Measurements from ENCODE around the gene KAT6B. TPM values are rescaled to one million over a fixed set of nuclear protein-coding genes. Genes with fewer than 3 reads are reported as not detected.

The KAT6B gene
- total RNA-seq, 1 donor from 2014 or later: 21.3 TPM

DNA sequence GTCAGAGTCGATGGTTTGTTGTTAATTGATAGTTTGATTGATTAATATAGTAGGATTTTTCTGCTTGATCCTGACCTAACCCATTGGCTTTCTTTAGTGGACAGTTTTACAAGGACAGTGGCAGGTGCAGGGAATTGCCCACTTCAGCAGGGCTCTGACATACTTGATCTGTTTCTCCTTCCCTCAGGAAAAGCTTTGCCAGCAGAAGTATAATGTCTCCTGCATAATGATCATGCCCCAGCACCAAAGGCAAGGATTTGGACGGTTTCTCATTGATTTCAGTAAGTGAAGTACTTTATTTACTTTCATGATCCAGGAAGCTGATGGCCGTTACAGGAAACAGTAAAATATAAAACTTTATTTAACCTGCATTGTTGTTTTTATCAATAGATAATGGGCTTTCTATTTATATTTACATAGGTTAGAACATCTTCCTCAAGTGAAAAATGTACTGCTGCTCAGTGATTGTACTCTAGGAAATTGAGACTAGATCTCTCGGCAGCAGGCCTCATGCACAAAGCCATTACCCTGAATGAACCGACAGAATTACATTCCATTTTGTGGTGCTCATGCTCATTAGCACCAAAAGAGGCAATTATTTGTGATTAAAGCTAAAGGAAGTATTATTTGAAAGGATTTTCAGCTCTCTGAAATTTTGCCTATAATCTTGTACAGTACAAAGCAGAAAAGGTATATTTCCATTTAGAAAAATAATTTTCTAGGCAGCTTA lies 162.6 kb downstream of the KAT6B start:
- Histone ChIP-seq H4K20me1 (ENCODE audit: low read depth) (no peaks in the 10 kb centered on the region), H3F3A (ENCODE audit: low read depth) (no peaks in the 10 kb centered on the region), H3K27me3 (no peaks in the 10 kb centered on the region), H3K4me1 (no peaks in the 10 kb centered on the region), H3K9ac (no peak overlapping the region), H3K27ac (peak overlapping the region; percentile 44), H3K4me3 (no peak overlapping the region), H3K36me3 (peaks cover 4% of the 10 kb centered on the region), H3K79me2 (ENCODE audit: low read depth) (no peaks in the 10 kb centered on the region), H2AFZ (replicated peaks) (no peak overlapping the region), H3K4me2 (no peak overlapping the region), H3K9me3 (ENCODE audit: low read depth) (no peaks in the 10 kb centered on the region)
- H3K4me3 Mint-ChIP-seq: no peak overlapping the region
- peaks cover 11% of the 10 kb centered on the region for H3K36me3 Mint-ChIP-seq
- no peaks in the 10 kb centered on the region for H3K27me3 Mint-ChIP-seq (ENCODE audit: insufficient read depth, low read depth)
- H3K9me3 Mint-ChIP-seq: no peaks in the 10 kb centered on the region
- no peak for DNase-seq (ENCODE audit: low spot score)
- TF ChIP-seq EZH2phosphoT487 (IDR thresholded peaks at IDR 0.05): no peak
- TF ChIP-seq, protein P1, sequence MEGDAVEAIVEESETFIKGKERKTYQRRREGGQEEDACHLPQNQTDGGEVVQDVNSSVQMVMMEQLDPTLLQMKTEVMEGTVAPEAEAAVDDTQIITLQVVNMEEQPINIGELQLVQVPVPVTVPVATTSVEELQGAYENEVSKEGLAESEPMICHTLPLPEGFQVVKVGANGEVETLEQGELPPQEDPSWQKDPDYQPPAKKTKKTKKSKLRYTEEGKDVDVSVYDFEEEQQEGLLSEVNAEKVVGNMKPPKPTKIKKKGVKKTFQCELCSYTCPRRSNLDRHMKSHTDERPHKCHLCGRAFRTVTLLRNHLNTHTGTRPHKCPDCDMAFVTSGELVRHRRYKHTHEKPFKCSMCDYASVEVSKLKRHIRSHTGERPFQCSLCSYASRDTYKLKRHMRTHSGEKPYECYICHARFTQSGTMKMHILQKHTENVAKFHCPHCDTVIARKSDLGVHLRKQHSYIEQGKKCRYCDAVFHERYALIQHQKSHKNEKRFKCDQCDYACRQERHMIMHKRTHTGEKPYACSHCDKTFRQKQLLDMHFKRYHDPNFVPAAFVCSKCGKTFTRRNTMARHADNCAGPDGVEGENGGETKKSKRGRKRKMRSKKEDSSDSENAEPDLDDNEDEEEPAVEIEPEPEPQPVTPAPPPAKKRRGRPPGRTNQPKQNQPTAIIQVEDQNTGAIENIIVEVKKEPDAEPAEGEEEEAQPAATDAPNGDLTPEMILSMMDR (IDR thresholded peaks at IDR 0.05): no peak
- TF ChIP-seq EZH2 (IDR thresholded peaks at IDR 0.05): no peak
- H3K27ac Mint-ChIP-seq: peak overlapping the region; percentile 15
- no peaks in the 10 kb centered on the region for H3K4me1 Mint-ChIP-seq

DNA sequence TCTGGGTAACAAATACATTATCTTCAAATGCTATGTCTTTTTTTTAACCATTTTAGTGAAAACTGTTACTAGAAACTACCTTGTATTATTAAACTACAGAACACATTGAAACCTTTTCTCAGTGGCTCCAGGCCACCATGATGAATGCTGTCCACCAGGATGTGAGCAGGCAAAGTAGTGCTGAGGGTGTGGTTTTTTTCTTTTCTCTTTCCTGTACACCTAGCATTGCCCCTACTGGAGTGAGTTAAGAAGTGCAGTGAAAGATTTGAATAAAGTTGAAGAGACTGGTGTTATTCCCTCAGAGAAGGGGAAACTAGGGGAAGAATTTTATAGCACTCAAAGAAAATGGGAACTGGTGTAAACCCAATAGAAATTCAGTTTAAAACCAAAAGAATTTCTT lies 165.0 kb downstream of the KAT6B start:
- Histone ChIP-seq H2AFZ (replicated peaks) (no peak overlapping the region), H3F3A (ENCODE audit: low read depth) (no peaks in the 10 kb centered on the region), H3K79me2 (ENCODE audit: low read depth) (no peaks in the 10 kb centered on the region), H3K36me3 (no peaks in the 10 kb centered on the region), H3K27me3 (no peaks in the 10 kb centered on the region), H3K4me2 (no peak overlapping the region), H3K9ac (no peak overlapping the region), H3K27ac (no peak overlapping the region), H3K9me3 (ENCODE audit: low read depth) (no peaks in the 10 kb centered on the region), H3K4me1 (no peaks in the 10 kb centered on the region), H4K20me1 (ENCODE audit: low read depth) (no peaks in the 10 kb centered on the region), H3K4me3 (no peak overlapping the region)
- DNase-seq (ENCODE audit: low spot score): peak; percentile 50
- Mint-ChIP-seq H3K9me3 (no peaks in the 10 kb centered on the region), H3K4me1 (no peaks in the 10 kb centered on the region), H3K27me3 (ENCODE audit: insufficient read depth, low read depth) (no peaks in the 10 kb centered on the region), H3K27ac (no peak overlapping the region), H3K36me3 (peaks cover 18% of the 10 kb centered on the region), H3K4me3 (no peak overlapping the region)
- TF ChIP-seq, protein P1 (IDR thresholded peaks at IDR 0.05): peak; percentile 56
- no peak for TF ChIP-seq EZH2 (IDR thresholded peaks at IDR 0.05)

DNA sequence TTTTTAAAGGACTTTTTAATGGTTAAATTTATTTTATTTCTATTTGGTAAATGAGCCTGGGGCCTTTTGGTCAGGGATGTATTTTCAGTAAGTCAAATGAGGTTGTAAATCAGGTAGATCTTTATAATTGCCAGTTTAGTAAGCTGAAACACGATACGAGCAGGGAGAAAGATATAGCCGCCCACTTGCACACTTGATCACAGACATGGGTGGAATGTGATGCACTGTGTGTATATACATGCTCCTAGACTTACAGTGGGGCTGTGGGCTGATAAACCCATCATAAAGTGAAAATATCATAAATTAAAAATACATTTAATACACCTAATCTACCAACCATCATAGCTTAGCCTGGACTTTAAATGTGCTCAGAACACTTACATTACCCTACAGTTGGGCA lies 165.7 kb downstream of the KAT6B start:
- TF ChIP-seq EZH2 (IDR thresholded peaks at IDR 0.05): no peak
- TF ChIP-seq, protein P1 (IDR thresholded peaks at IDR 0.05): no peak
- TF ChIP-seq EZH2phosphoT487 (IDR thresholded peaks at IDR 0.05): no peak
- Histone ChIP-seq H3K27ac (no peak overlapping the region), H4K20me1 (ENCODE audit: low read depth) (no peaks in the 10 kb centered on the region), H3K9ac (no peak overlapping the region), H3F3A (ENCODE audit: low read depth) (no peaks in the 10 kb centered on the region), H3K9me3 (ENCODE audit: low read depth) (no peaks in the 10 kb centered on the region), H3K27me3 (no peaks in the 10 kb centered on the region), H3K4me3 (no peak overlapping the region), H3K79me2 (ENCODE audit: low read depth) (no peaks in the 10 kb centered on the region), H3K36me3 (no peaks in the 10 kb centered on the region), H3K4me1 (no peaks in the 10 kb centered on the region), H2AFZ (replicated peaks) (no peak overlapping the region), H3K4me2 (no peak overlapping the region)
- Mint-ChIP-seq H3K27me3 (ENCODE audit: insufficient read depth, low read depth) (no peaks in the 10 kb centered on the region), H3K9me3 (no peaks in the 10 kb centered on the region), H3K4me3 (no peak overlapping the region), H3K36me3 (peaks cover 16% of the 10 kb centered on the region), H3K4me1 (no peaks in the 10 kb centered on the region), H3K27ac (no peak overlapping the region)
- no peak for DNase-seq (ENCODE audit: low spot score)

All from neural progenitor cell (in vitro differentiated cells).